BJ (cell line): ENCODE data around the gene ZEB1. TPM values are rescaled to one million over a fixed set of nuclear protein-coding genes. Genes with fewer than 3 reads are reported as not detected.

Experiments
- CTCF ChIA-PET: fragments of 350-600 bp; formaldehyde crosslinking; extraction: SDS; loops from one replicate; lab custom pipeline; 2021; ENCODE audit warnings: antibody characterized with exemption, inconsistent platforms; lab: Yijun Ruan, JAX
- POLR2A ChIA-PET: fragments of 300-600 bp; sonication (Branson Sonifier 250); formaldehyde crosslinking; extraction: SDS; loops from one replicate; lab custom pipeline; 2021; ENCODE audit warnings: antibody characterized with exemption; lab: Charles Lee
- DNase-seq: peaks from one replicate; pipeline ENCODE4 v3.0.0-alpha.2; 2011; ENCODE audit warnings: low read depth
- H3K27me3 ChIP-seq: 2 replicates; pipeline ENCODE4 v1.6.0; 2011; ENCODE audit warnings: low read length; ENCODE audit not compliant: control insufficient read depth, insufficient read depth
- H3K36me3 ChIP-seq: 2 replicates; pipeline ENCODE4 v1.5.1; 2011; ENCODE audit warnings: low read length; ENCODE audit not compliant: control insufficient read depth, insufficient read depth
- H3K4me3 ChIP-seq: 2 replicates; pipeline ENCODE4 v1.5.1; 2011; ENCODE audit warnings: low read depth, mild to moderate bottlenecking, control low read depth, low read length
- CTCF ChIP-seq: IDR thresholded peaks from 2 replicates; pipeline ENCODE4 v1.5.1; 2011; ENCODE audit warnings: low read depth, mild to moderate bottlenecking, control low read depth, inconsistent platforms, low read length, moderate library complexity; ENCODE audit not compliant: insufficient read depth
- polyA plus RNA-seq: library from polyadenylated mRNA; depleted of rRNA; stranded (reverse); fragments of >200 nt; gene quantifications from 2 replicates; pipeline ENCODE4 v1.2.3, GENCODE V29; 2011

Gene ZEB1
- polyA plus RNA-seq, 1 experiment: 22.3 TPM

DNA sequence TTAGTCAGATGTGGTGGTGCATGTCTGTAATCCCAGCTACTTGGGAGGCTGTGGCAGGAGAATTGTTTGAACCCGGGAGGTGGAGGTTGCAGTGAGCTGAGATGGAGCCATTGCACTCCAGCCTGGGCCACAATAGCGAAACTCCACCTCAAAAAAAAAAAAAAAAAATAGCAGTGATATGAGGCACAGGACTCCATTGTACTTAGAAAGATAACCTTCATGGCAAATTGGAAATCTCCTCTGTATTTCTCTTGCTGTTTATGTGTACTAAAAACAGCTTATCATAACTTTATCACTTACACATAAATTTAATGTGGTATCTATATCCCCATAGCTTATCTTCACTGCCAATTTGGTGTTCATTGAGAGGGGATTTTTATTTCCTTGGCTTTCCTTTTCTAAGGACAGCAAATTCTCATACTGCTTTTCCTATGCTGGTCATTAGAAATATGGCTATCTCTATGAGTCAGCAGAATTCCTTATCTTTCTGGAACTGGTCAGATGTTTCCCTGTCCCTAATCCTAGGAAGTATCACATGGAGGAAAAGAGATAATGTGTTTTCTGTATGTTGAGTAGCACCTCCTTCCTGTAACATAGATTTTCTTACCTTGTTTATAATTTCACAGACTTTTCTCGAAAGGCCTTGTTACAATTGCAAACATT, 40.6 kb upstream of the ZEB1 start:
- Histone ChIP-seq H3K4me3 (no peak overlapping the region), H3K36me3 (no peaks in the 10 kb centered on the region), H3K27me3 (no peaks in the 10 kb centered on the region)
- POLR2A ChIA-PET: no interaction called here
- no peak for TF ChIP-seq CTCF
- CTCF ChIA-PET: no interaction called here
- no peak for DNase-seq

GRCh38 chr10:31280972-31281371, 38.0 kb upstream of the ZEB1 start:
- DNase-seq: no peak
- Histone ChIP-seq H3K27me3 (no peaks in the 10 kb centered on the region), H3K4me3 (no peak overlapping the region), H3K36me3 (no peaks in the 10 kb centered on the region)
- no peak for TF ChIP-seq CTCF
- ChIA-PET CTCF (no interaction called here), POLR2A (no interaction called here)

DNA sequence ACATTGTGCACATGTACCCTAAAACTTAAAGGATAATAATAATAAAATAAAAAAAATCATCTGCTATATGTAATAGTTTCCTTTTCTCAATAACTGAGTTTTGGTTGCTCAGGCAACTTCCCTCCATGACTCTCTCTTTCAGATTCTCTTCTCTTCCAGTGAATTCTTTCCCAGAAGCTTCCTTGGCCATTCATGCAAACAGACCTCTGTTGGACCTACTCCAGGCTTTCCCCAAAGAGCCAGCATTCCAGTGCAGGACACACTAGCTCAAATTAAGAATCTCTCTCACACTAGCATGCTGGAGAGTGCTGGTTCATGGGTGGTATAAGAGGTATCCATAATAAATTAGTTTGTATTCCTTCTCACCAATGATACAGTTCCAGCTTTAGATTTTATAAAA, 31.0 kb upstream of the ZEB1 start:
- no peaks in the 10 kb centered on the region for H3K36me3 ChIP-seq
- CTCF ChIA-PET: no interaction called here
- POLR2A ChIA-PET: interaction anchor here (0.6 kb wide), 1 partner anchor 255 kb away, joined by 6 read pairs; no protein-coding TSS in a partner anchor
- no peak for TF ChIP-seq CTCF
- no peaks in the 10 kb centered on the region for H3K27me3 ChIP-seq
- no peak overlapping the region for H3K4me3 ChIP-seq
- no peak for DNase-seq

DNA sequence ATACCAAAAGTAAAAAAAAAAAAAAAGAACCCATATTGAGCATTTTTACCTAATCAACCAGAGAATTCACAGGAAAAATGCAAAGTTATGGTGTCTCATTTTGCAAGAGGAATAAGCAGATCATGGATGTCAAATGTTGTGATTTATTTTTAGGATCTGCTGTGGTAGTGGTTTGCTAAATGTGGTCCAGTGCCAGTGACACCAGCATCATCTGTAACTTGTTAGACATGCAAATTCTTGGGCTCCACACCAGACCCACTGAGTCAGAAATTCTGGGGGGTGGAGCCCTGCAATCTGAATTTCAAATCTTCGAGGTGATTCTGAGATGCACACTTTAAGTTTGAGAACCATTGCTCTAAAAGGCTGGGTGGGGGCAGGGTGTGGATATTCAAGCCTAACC, 30.1 kb upstream of the ZEB1 start:
- H3K27me3 ChIP-seq: no peaks in the 10 kb centered on the region
- H3K4me3 ChIP-seq: no peak overlapping the region
- ChIA-PET CTCF (interaction anchor here (1.0 kb wide), 1 partner anchor 11 kb away, joined by 3 read pairs; no protein-coding TSS in a partner anchor), POLR2A (no interaction called here)
- TF ChIP-seq CTCF: no peak
- no peaks in the 10 kb centered on the region for H3K36me3 ChIP-seq
- peak; percentile 24 for DNase-seq

DNA sequence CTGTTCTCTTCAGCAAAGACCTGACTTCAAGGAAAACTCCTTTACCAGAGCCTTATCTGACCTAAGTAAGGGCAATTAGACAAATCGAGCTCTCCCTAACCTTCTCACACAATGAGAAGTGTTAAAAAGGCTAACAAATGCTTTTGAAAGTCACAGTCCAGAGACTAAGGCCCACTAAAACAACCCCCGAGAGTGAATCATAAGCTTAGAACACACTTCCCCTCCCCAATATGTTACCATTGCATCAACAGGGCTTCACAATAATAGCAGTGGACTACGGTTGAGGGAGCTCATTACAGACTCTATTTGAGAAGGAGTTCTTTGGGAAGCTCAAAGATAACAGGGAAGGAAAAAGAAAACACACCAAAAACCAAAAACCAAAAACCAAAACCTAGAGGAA, 28.6 kb upstream of the ZEB1 start:
- DNase-seq: no peak
- ChIA-PET POLR2A (interaction anchor here (0.6 kb wide), 1 partner anchor 156 kb away, joined by 9 read pairs; no protein-coding TSS in a partner anchor), CTCF (interaction anchor here (0.7 to 1.1 kb wide), 2 partner anchors 11 to 201 kb away, joined by 3 read pairs; no protein-coding TSS in a partner anchor)
- no peaks in the 10 kb centered on the region for H3K36me3 ChIP-seq
- H3K27me3 ChIP-seq: no peaks in the 10 kb centered on the region
- no peak for TF ChIP-seq CTCF
- no peak overlapping the region for H3K4me3 ChIP-seq
